Sigmoid colon (tissue), 4 donors: ENCODE measurements around the gene ZNF521.

Experiments used
- EP300 ChIP-seq, 4 donors: sonication (generic); formaldehyde crosslinking; IDR thresholded peaks; one replicate each; pipeline ENCODE4 v1.6.1; 2017; ENCODE audit warnings: antibody characterized with exemption in 4 of 4
- POLR2A ChIP-seq, 2 donors: fragments of 450-650 bp; IDR thresholded peaks; one replicate each; pipeline ENCODE4 v1.6.1; 2016; ENCODE audit warnings: antibody characterized with exemption in 2 of 2, mild to moderate bottlenecking in 2 of 2, moderate library complexity in 2 of 2
- TF ChIP-seq, protein P1 (sequence below), 4 experiments: fragments of 450-650 bp in 3 of 4; fragments of 200-600 bp in 1 of 4; IDR thresholded peaks; one replicate each; pipeline ENCODE4 v1.5.1; 2016 to 2019; ENCODE audit warnings: antibody characterized with exemption in 4 of 4, mild to moderate bottlenecking in 3 of 4, moderate library complexity in 2 of 4

GRCh38 chr18:25340762-25341161, 11.2 kb downstream of the ZNF521 start:
- TF ChIP-seq, protein P1, sequence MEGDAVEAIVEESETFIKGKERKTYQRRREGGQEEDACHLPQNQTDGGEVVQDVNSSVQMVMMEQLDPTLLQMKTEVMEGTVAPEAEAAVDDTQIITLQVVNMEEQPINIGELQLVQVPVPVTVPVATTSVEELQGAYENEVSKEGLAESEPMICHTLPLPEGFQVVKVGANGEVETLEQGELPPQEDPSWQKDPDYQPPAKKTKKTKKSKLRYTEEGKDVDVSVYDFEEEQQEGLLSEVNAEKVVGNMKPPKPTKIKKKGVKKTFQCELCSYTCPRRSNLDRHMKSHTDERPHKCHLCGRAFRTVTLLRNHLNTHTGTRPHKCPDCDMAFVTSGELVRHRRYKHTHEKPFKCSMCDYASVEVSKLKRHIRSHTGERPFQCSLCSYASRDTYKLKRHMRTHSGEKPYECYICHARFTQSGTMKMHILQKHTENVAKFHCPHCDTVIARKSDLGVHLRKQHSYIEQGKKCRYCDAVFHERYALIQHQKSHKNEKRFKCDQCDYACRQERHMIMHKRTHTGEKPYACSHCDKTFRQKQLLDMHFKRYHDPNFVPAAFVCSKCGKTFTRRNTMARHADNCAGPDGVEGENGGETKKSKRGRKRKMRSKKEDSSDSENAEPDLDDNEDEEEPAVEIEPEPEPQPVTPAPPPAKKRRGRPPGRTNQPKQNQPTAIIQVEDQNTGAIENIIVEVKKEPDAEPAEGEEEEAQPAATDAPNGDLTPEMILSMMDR (IDR thresholded peaks at IDR 0.05), result no peak
- TF ChIP-seq EP300 (IDR thresholded peaks at IDR 0.05) (no peak), POLR2A (IDR thresholded peaks at IDR 0.05) (no peak)
